Psoas muscle (tissue), 8 donors: ENCODE data around the gene FOXF1. TPM values are rescaled to one million over a fixed set of nuclear protein-coding genes. Genes with fewer than 3 reads are reported as not detected.

ENCODE experiments used
- ATAC-seq, 4 donors: fragments of 200-7000 bp; cut with Tn5 transposase; one replicate each; pipeline ENCODE4 v1.9.1; 2020; ENCODE audit warnings: moderate library complexity in 3 of 4, mild to moderate bottlenecking in 2 of 4
- DNase-seq, 2 donors: peaks; one replicate each; pipeline ENCODE4 v3.0.0-alpha.2; 2020
- H3K27ac ChIP-seq: fragments of 200-600 bp; one replicate; pipeline ENCODE4 v1.8.0; 2022
- H3K27me3 ChIP-seq, 3 donors: fragments of 200-600 bp in 1 of 3; one replicate each; pipeline versions ENCODE4 v1.6.1 to v1.8.0; 2013 to 2022; ENCODE audit warnings: low read length in 2 of 3, mild to moderate bottlenecking in 2 of 3, moderate library complexity in 1 of 3; ENCODE audit not compliant: insufficient read depth in 3 of 3
- H3K36me3 ChIP-seq, 2 donors: fragments of 200-600 bp in 1 of 2; one replicate each; pipeline versions ENCODE4 v1.6.1 to v1.8.0; 2013 to 2022; ENCODE audit warnings: low read depth in 1 of 2, mild to moderate bottlenecking in 1 of 2, moderate library complexity in 1 of 2; ENCODE audit not compliant: insufficient read depth in 1 of 2
- H3K4me1 ChIP-seq: fragments of 200-600 bp; one replicate; pipeline ENCODE4 v1.8.0; 2022
- H3K4me3 ChIP-seq: fragments of 200-600 bp; one replicate; pipeline ENCODE4 v1.8.0; 2022; ENCODE audit warnings: mild to moderate bottlenecking
- H3K9me3 ChIP-seq: fragments of 200-600 bp; one replicate; pipeline ENCODE4 v1.8.0; 2022
- CTCF ChIP-seq: fragments of 200-600 bp; IDR thresholded peaks from one replicate; pipeline ENCODE4 v1.8.0; 2022; ENCODE audit warnings: antibody characterized with exemption
- WGBS, 3 donors: extraction: QIAGEN DNeasy Blood & Tissue Kit; methylation state at CpG; one replicate each; pipeline versions ENCODE4 v1.1.6 to v1.1.7; 2013; 5-methylcytosine and 5-hydroxymethylcytosine counted together
- intact Hi-C, 2 donors: fragments of 100-400 bp; cut with DNase I; formaldehyde crosslinking; loops; one replicate each; pipeline versions ENCODE4 v1.11.0 to v1.14.2; 2022
- polyA plus RNA-seq, 3 donors: library from polyadenylated mRNA; stranded (reverse); fragments of 200-250 nt; gene quantifications; one replicate each; pipeline ENCODE4 v1.2.3, GENCODE V29; 2013
- total RNA-seq, 4 donors: library from RNA; stranded (reverse); fragmentation: NEBNext Ultra II Directional in 2 of 4; extraction: Animal tissue kit (Norgen Biotek cat#: 25700) in 2 of 4; gene quantifications; one replicate each; pipeline versions ENCODE4 v1.2.1 to v1.2.4, GENCODE V29; 2021 to 2023
- donor health status: healthy with polysubstance abuse.
- donor health status: DM: no; HTN: no; CAD: no; lungs with moderate emphysema.
- donor health status: Bipolar disorder and iron deficiency.
- donor health status: healthy.
- donor health status: DM: yes; HTN: yes; CAD: no.
- donor health status: DM: no; HTN: no; CAD: no.
- donor health status: DM: no; HTN: no; CAD: no.
- donor health status: DM: yes; HTN: yes; CAD: no.

The FOXF1 gene
- total and polyA plus RNA-seq, 7 donors = 0.01 to 0.12 (median 0.03) TPM; not detected in 2

- H3K4me3 ChIP-seq = no peak overlapping the region
- no peak overlapping the region for H3K27ac ChIP-seq
- 2 to 4% (median 3%) methylated on average over 34 of the region's 34 CpGs for WGBS, 3 donors
- H3K9me3 ChIP-seq = no peaks in the 10 kb centered on the region
- peaks cover 7 to 100% (median 64%) of the 10 kb centered on the region in 3 donors for H3K27me3 ChIP-seq
- TF ChIP-seq CTCF = no peak
- no peak for ATAC-seq
- intact Hi-C loops = no loop called here
- no peak for DNase-seq
- no peaks in the 10 kb centered on the region for H3K36me3 ChIP-seq
- H3K4me1 ChIP-seq = no peaks in the 10 kb centered on the region
Measured at GRCh38 chr16:86496262-86496928, 13.9 kb upstream of the FOXF1 start.

- no peak for ATAC-seq
Measured at GRCh38 chr16:86496929-86497461, 13.3 kb upstream of the FOXF1 start.

GRCh38 chr16:86497551-86498021, 12.7 kb upstream of the FOXF1 start:
- DNase-seq = no peak
- ATAC-seq = no peak
- H3K4me1 ChIP-seq = no peaks in the 10 kb centered on the region
- peaks cover 7 to 100% (median 68%) of the 10 kb centered on the region in 3 donors for H3K27me3 ChIP-seq
- no peaks in the 10 kb centered on the region for H3K9me3 ChIP-seq
- intact Hi-C loops = no loop called here
- H3K4me3 ChIP-seq = no peak overlapping the region
- no peak overlapping the region for H3K27ac ChIP-seq
- WGBS, 3 donors = 2 to 4% (median 2%) methylated on average over 33 to 44 of the region's 44 CpGs
- H3K36me3 ChIP-seq = no peaks in the 10 kb centered on the region
- no peak for TF ChIP-seq CTCF

More at GRCh38 chr16:86496929-86497461, 13.3 kb upstream of the FOXF1 start:
- Histone ChIP-seq H3K27ac (no peak overlapping the region), H3K4me3 (no peak overlapping the region), H3K9me3 (no peaks in the 10 kb centered on the region), H3K36me3 (no peaks in the 10 kb centered on the region), H3K4me1 (no peaks in the 10 kb centered on the region), H3K27me3 (peaks cover 7 to 100% (median 64%) of the 10 kb centered on the region in 3 donors)
- 1 to 3% (median 3%) methylated on average over 39 to 45 of the region's 45 CpGs for WGBS, 3 donors
- TF ChIP-seq CTCF = no peak
- no peak for DNase-seq
- intact Hi-C loops = no loop called here

GRCh38 chr16:86498155-86498670, 12.1 kb upstream of the FOXF1 start:
- H3K27ac ChIP-seq = no peak overlapping the region
- H3K27me3 ChIP-seq = peaks cover 7 to 100% (median 68%) of the 10 kb centered on the region in 3 donors
- H3K4me3 ChIP-seq = no peak overlapping the region
- WGBS, 3 donors = 2 to 3% (median 2%) methylated on average over 28 to 29 of the region's 29 CpGs
- no peaks in the 10 kb centered on the region for H3K9me3 ChIP-seq
- H3K4me1 ChIP-seq = no peaks in the 10 kb centered on the region
- DNase-seq (no peak), ATAC-seq (no peak)
- no peak for TF ChIP-seq CTCF
- H3K36me3 ChIP-seq = no peaks in the 10 kb centered on the region
- intact Hi-C loops = no loop called here
